GM06990 (cell line): ENCODE results near the gene PKP1.

Experiments
- DNase-seq: peaks from one replicate; pipeline ENCODE4 v3.0.0-alpha.2; 2011; ENCODE audit not compliant: insufficient read length; ENCODE audit errors: extremely low read depth
- H3K27me3 ChIP-seq: replicated peaks from 2 replicates; pipeline ENCODE4 v1.6.0; 2011; ENCODE audit warnings: low read length; ENCODE audit not compliant: control insufficient read depth, insufficient read depth
- H3K36me3 ChIP-seq: 2 replicates; pipeline ENCODE4 v1.5.1; 2011; ENCODE audit warnings: low read length; ENCODE audit not compliant: control insufficient read depth, insufficient read depth
- H3K4me3 ChIP-seq: replicated peaks from 2 replicates; pipeline ENCODE4 v1.5.1; 2011; ENCODE audit warnings: low read depth, mild to moderate bottlenecking, control low read depth, low read length
- CTCF ChIP-seq: IDR thresholded peaks from 2 replicates; pipeline ENCODE4 v1.5.1; 2011; ENCODE audit warnings: low read length, control low read depth, mild to moderate bottlenecking, inconsistent platforms; ENCODE audit not compliant: insufficient read depth, poor library complexity, severe bottlenecking

PKP1 gene

GRCh38 chr1:201371276-201371675, 88.0 kb downstream of the PKP1 start:
- H3K27me3 ChIP-seq: peaks cover 5% of the 10 kb centered on the region
- TF ChIP-seq CTCF: no peak

GRCh38 chr1:201371792-201372191, 88.5 kb downstream of the PKP1 start:
- no peak for DNase-seq
- no peak for TF ChIP-seq CTCF
- H3K27me3 ChIP-seq: peaks cover 5% of the 10 kb centered on the region
- H3K36me3 ChIP-seq: no peaks in the 10 kb centered on the region
- no peak overlapping the region for H3K4me3 ChIP-seq

More at GRCh38 chr1:201371276-201371675, 88.0 kb downstream of the PKP1 start:
- no peak for DNase-seq
- H3K36me3 ChIP-seq: no peaks in the 10 kb centered on the region
- H3K4me3 ChIP-seq: no peak overlapping the region

- Histone ChIP-seq H3K4me3 (no peak overlapping the region), H3K27me3 (peaks cover 5% of the 10 kb centered on the region), H3K36me3 (no peaks in the 10 kb centered on the region)
- DNase-seq: no peak
- no peak for TF ChIP-seq CTCF
Measured at GRCh38 chr1:201374364-201374763, 91.1 kb downstream of the PKP1 start.

- Histone ChIP-seq H3K27me3 (peaks cover 4% of the 10 kb centered on the region), H3K4me3 (no peak overlapping the region), H3K36me3 (no peaks in the 10 kb centered on the region)
- no peak for DNase-seq
- peak; percentile 10 for TF ChIP-seq CTCF
Measured at GRCh38 chr1:201375169-201375568, 91.9 kb downstream of the PKP1 start.

- TF ChIP-seq CTCF: no peak
- no peak for DNase-seq
- H3K36me3 ChIP-seq: no peaks in the 10 kb centered on the region
- H3K4me3 ChIP-seq: no peak overlapping the region
- peaks cover 2% of the 10 kb centered on the region for H3K27me3 ChIP-seq
Measured at GRCh38 chr1:201376107-201376463, 92.8 kb downstream of the PKP1 start.

- H3K36me3 ChIP-seq: no peaks in the 10 kb centered on the region
- peak; percentile 67 for TF ChIP-seq CTCF
- DNase-seq: no peak
- H3K27me3 ChIP-seq: peaks cover 2% of the 10 kb centered on the region
- no peak overlapping the region for H3K4me3 ChIP-seq
Measured at GRCh38 chr1:201376464-201377374, 93.4 kb downstream of the PKP1 start.
